Mesenchymal stem cell (in vitro differentiated cells and primary cell): ENCODE results near the gene LIN28B. TPM values are rescaled to one million over a fixed set of nuclear protein-coding genes. Genes with fewer than 3 reads are reported as not detected.

Experiments used
- DNase-seq: peaks from one replicate; pipeline ENCODE4 v3.0.0-alpha.2; 2013
- H2AFZ ChIP-seq: one replicate; pipeline ENCODE4 v1.6.1; 2013; ENCODE audit warnings: low read depth, mild to moderate bottlenecking, control low read depth, inconsistent platforms, low read length, moderate library complexity
- H2AK5ac ChIP-seq: 2 replicates; pipeline ENCODE4 v1.6.1; 2013; ENCODE audit warnings: low read length, moderate library complexity, mild to moderate bottlenecking, inconsistent platforms; ENCODE audit not compliant: severe bottlenecking
- H2BK120ac ChIP-seq: one replicate; pipeline ENCODE4 v1.6.1; 2013; ENCODE audit warnings: low read depth, mild to moderate bottlenecking, inconsistent platforms, low read length, moderate library complexity
- H2BK12ac ChIP-seq, 2 experiments: one replicate each; pipeline ENCODE4 v1.6.1; 2013; ENCODE audit warnings: inconsistent platforms in 2 of 2, low read length in 2 of 2, mild to moderate bottlenecking in 2 of 2, moderate library complexity in 2 of 2, control low read depth in 1 of 2
- H2BK15ac ChIP-seq: one replicate; pipeline ENCODE4 v1.6.1; 2013; ENCODE audit warnings: mild to moderate bottlenecking, low read depth, inconsistent platforms; ENCODE audit not compliant: poor library complexity, severe bottlenecking
- H2BK5ac ChIP-seq: 2 replicates; pipeline ENCODE4 v1.6.1; 2013; ENCODE audit warnings: low read depth, mild to moderate bottlenecking, low read length, control low read depth, inconsistent platforms; ENCODE audit not compliant: poor library complexity, severe bottlenecking
- H3K14ac ChIP-seq, 2 experiments: one replicate each; pipeline ENCODE4 v1.6.1; 2013; ENCODE audit warnings: inconsistent platforms in 2 of 2, low read length in 2 of 2, control low read depth in 1 of 2, mild to moderate bottlenecking in 1 of 2, moderate library complexity in 1 of 2
- H3K18ac ChIP-seq, 2 experiments: one replicate each; pipeline ENCODE4 v1.6.1; 2013; ENCODE audit warnings: inconsistent platforms in 2 of 2, low read length in 2 of 2, control low read depth in 1 of 2, low read depth in 1 of 2, mild to moderate bottlenecking in 1 of 2
- H3K23ac ChIP-seq, 2 experiments: one replicate each; pipeline ENCODE4 v1.6.1; 2013; ENCODE audit warnings: inconsistent platforms in 2 of 2, low read length in 2 of 2, mild to moderate bottlenecking in 2 of 2, moderate library complexity in 2 of 2, control low read depth in 1 of 2
- H3K27ac ChIP-seq: 2 replicates; pipeline ENCODE4 v1.5.1; 2013; ENCODE audit warnings: mild to moderate bottlenecking, moderate library complexity, low read length, control low read depth, inconsistent platforms; ENCODE audit not compliant: poor library complexity, severe bottlenecking
- H3K27me3 ChIP-seq, 2 experiments: 2 replicates each; pipeline versions ENCODE4 v1.6.1 to v1.7.0; 2013; ENCODE audit warnings: low read length in 2 of 2, mild to moderate bottlenecking in 2 of 2, moderate library complexity in 2 of 2, control low read depth in 1 of 2, inconsistent platforms in 1 of 2; ENCODE audit not compliant: control insufficient read depth in 1 of 2, insufficient read depth in 1 of 2
- H3K36me3 ChIP-seq, 2 experiments: 2 replicates each; pipeline versions ENCODE4 v1.6.1 to v1.7.0; 2013; ENCODE audit warnings: low read length in 2 of 2, control low read depth in 1 of 2, inconsistent platforms in 1 of 2, low read depth in 1 of 2, mild to moderate bottlenecking in 1 of 2; ENCODE audit not compliant: insufficient read depth in 2 of 2, control insufficient read depth in 1 of 2
- H3K4ac ChIP-seq, 2 experiments: one replicate each; pipeline ENCODE4 v1.6.1; 2013; ENCODE audit warnings: inconsistent platforms in 2 of 2, low read length in 2 of 2, mild to moderate bottlenecking in 2 of 2, moderate library complexity in 2 of 2, control low read depth in 1 of 2, low read depth in 1 of 2
- H3K4me1 ChIP-seq: 2 replicates; pipeline ENCODE4 v1.6.1; 2013; ENCODE audit warnings: low read depth, low read length, control low read depth; ENCODE audit not compliant: control insufficient read depth, insufficient read depth
- H3K4me2 ChIP-seq: 2 replicates; pipeline ENCODE4 v1.6.1; 2013; ENCODE audit warnings: low read length, mild to moderate bottlenecking, inconsistent platforms; ENCODE audit not compliant: poor library complexity, severe bottlenecking
- H3K4me3 ChIP-seq, 2 experiments: 2 replicates each; pipeline versions ENCODE4 v1.5.1 to v1.7.0; 2013; ENCODE audit warnings: low read length in 2 of 2, mild to moderate bottlenecking in 2 of 2, control low read depth in 1 of 2, low read depth in 1 of 2; ENCODE audit not compliant: insufficient read depth in 1 of 2
- H3K79me1 ChIP-seq: replicated peaks from 2 replicates; pipeline ENCODE4 v1.6.1; 2013; ENCODE audit warnings: mild to moderate bottlenecking, control low read depth, low read length, inconsistent platforms; ENCODE audit not compliant: poor library complexity, severe bottlenecking
- H3K9ac ChIP-seq: 2 replicates; pipeline ENCODE4 v1.7.0; 2013; ENCODE audit warnings: mild to moderate bottlenecking, low read length, moderate library complexity
- H3K9me3 ChIP-seq: 2 replicates; pipeline ENCODE4 v1.7.0; 2013; ENCODE audit warnings: mild to moderate bottlenecking, low read length; ENCODE audit not compliant: control insufficient read depth
- H4K8ac ChIP-seq: one replicate; pipeline ENCODE4 v1.6.1; 2013; ENCODE audit warnings: inconsistent platforms, mild to moderate bottlenecking, low read length, moderate library complexity
- H4K91ac ChIP-seq: one replicate; pipeline ENCODE4 v1.6.1; 2013; ENCODE audit warnings: mild to moderate bottlenecking, low read length, inconsistent platforms
- WGBS: methylation state at CpG from one replicate; pipeline ENCODE4 v1.1.7; 2013; ENCODE audit warnings: mixed read lengths; 5-methylcytosine and 5-hydroxymethylcytosine counted together
- polyA plus RNA-seq, 2 experiments: library from polyadenylated mRNA; stranded (reverse); fragments of 200-250 nt; gene quantifications; one replicate each; pipeline ENCODE4 v1.2.3, GENCODE V29; 2013

The LIN28B gene
- polyA plus RNA-seq (2013, experiment 1 of 2), result 7.0 TPM
- polyA plus RNA-seq (2013, experiment 2 of 2), result 7.0 TPM

DNA sequence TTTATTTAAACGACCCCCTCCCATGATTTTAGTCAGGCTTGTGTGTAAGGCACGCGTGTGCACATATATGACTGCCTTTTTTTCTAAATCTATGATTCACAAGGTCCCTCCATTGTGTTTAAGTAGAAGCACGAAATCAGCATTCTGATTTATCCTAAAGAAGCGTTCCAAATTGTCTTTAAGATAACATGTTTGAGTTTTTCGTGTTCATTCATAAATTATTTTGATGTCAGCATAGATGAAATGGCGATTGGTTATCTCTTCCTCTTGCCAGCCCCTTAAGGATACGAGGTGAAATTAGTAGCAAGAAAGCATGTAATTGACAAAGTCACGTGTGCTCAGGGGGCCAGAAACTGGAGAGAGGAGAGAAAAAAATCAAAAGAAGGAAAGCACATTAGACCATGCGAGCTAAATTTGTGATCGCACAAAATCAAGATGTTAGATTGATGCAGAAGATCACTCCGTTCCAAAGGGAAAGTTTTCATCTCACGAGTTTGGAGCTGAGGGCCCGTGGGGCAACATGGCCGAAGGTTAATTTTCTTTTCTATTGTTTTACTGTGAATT lies at the start of gene LIN28B:
TSS of gene LIN28B (plus strand) at position 377 of the 564 bp plus-strand sequence. CDS start at position 521, 144 bp downstream.
- H3K79me1 ChIP-seq, result no peaks in the 10 kb centered on the region
- 1% methylated on average over 11 of the region's 15 CpGs for WGBS

DNA sequence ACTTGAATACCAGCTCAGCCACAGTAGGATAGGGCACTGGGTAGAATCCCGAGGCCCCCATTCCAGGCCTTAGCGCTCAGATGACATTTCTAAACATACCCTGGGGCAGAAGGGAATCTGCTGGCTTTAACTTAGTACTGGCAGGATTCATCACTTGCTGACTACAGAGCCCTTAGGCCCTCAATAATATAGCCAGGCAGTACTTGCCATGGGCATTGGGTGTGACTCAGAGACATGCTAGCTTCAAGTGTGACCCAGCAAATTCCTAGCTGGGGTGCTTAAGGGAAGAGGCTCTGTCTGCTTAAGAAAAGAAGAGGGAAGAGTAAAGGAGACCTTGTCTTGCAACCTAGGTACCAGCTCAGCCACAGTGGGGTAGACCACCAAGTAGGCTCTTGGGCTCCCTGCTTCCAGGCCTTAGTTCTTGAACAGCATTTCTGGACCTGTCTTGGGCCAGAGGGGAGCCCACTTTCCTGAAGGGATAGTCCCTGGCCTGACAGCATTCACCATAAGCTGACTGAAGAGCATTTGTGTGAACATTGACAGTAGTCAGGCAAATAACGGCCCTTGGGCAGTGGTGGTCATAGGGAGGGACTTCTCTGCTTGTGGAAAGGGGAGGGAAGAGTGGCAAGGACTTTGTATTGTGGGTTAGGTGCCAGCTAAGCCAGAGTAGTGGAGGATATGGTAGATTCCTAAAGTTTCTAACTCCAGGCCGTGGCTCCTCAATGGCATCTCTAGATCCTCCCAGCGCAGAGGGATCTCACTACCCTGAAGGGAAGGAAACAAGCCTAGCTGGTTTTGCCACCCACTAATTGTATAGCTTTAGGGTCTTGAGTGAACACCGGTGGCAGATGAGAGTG lies 48.6 kb upstream of the LIN28B start:
- no peak overlapping the region for H2AFZ ChIP-seq
- no peak overlapping the region for H3K4ac ChIP-seq
- no peak overlapping the region for H3K4me2 ChIP-seq
- H3K9me3 ChIP-seq, result no peaks in the 10 kb centered on the region
- H3K27me3 ChIP-seq, result no peaks in the 10 kb centered on the region
- no peak overlapping the region for H3K27ac ChIP-seq
- H3K36me3 ChIP-seq, result no peaks in the 10 kb centered on the region
- no peak overlapping the region for H2BK120ac ChIP-seq
- no peaks in the 10 kb centered on the region for H3K79me1 ChIP-seq
- H3K4me1 ChIP-seq, result no peaks in the 10 kb centered on the region
- no peak overlapping the region for H3K23ac ChIP-seq
- no peak overlapping the region for H2BK5ac ChIP-seq
- H2BK15ac ChIP-seq, result no peak overlapping the region
- WGBS, result 97% methylated on average over 6 of the region's 6 CpGs
- no peak overlapping the region for H3K9ac ChIP-seq
- no peak overlapping the region for H4K91ac ChIP-seq
- no peak overlapping the region for H3K14ac ChIP-seq
- no peak overlapping the region for H4K8ac ChIP-seq
- no peak overlapping the region for H3K18ac ChIP-seq
- no peak overlapping the region for H2BK12ac ChIP-seq
- DNase-seq, result peak; percentile 18
- H3K4me3 ChIP-seq, result no peak overlapping the region
- H2AK5ac ChIP-seq, result no peak overlapping the region

More for the DNA sequence above, at the start of gene LIN28B:
- H4K91ac ChIP-seq, result no peak within 1 kb of the TSS
- H3K27me3 ChIP-seq, result peaks cover 19 to 76% of the 10 kb centered on the region in 2 experiments
- peak within 1 kb of the TSS; percentile 44 to 60 for H3K4me3 ChIP-seq
- no peak within 1 kb of the TSS for H2AFZ ChIP-seq
- no peak within 1 kb of the TSS for H3K9ac ChIP-seq
- peak within 1 kb of the TSS; percentile 48 to 75 for H3K18ac ChIP-seq
- H3K4ac ChIP-seq, result peak within 1 kb of the TSS; percentile 30 to 79
- H2BK12ac ChIP-seq, result no peak within 1 kb of the TSS
- peak within 1 kb of the TSS; percentile 24 for H4K8ac ChIP-seq
- H3K4me2 ChIP-seq, result peak within 1 kb of the TSS; percentile 87
- no peak within 1 kb of the TSS for H2BK15ac ChIP-seq
- H2BK5ac ChIP-seq, result no peak within 1 kb of the TSS
- H3K4me1 ChIP-seq, result peaks cover 5% of the 10 kb centered on the region
- no peak within 1 kb of the TSS for H2BK120ac ChIP-seq
- no peak within 1 kb of the TSS for H3K14ac ChIP-seq
- peaks cover 4% of the 10 kb centered on the region for H3K9me3 ChIP-seq
- peak within 1 kb of the TSS; percentile 68 for H3K27ac ChIP-seq
- H2AK5ac ChIP-seq, result no peak within 1 kb of the TSS
- DNase-seq, result peak; percentile 76
- no peak within 1 kb of the TSS for H3K23ac ChIP-seq
- no peaks in the 10 kb centered on the region for H3K36me3 ChIP-seq

DNA sequence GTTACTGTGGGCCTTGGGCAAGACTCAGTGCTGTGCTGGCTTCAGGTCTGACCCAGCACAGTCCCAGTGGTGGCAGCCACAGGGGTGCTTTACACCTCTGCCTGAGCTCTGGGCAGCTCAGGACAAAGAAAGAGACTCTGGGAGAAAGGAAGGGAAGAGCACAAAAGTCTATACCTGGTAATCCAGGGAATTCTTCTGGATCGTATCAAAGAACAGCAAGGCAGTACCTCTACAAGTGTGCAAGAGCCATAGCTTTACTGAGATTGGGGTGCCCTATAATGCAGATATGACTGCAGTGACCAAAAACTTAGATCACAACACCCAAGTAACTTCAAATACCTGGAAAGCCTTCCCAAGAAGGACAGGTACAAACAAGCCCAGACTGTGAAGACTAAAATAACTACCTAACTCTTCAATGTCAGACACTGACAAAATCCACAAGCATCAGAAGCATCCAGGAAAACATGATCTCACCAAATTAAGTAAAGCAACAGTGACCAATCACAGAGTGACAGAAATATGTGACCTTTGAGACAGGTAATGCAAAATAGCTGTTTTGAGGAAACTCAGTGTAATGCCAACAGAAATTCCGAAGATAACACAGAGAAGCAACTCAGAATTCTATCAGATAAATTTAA lies 47.9 kb upstream of the LIN28B start:
- H2AK5ac ChIP-seq, result no peak overlapping the region
- H3K23ac ChIP-seq, result no peak overlapping the region
- H2BK15ac ChIP-seq, result no peak overlapping the region
- H3K4me3 ChIP-seq, result no peak overlapping the region
- no peaks in the 10 kb centered on the region for H3K36me3 ChIP-seq
- 100% methylated on average over 1 of the region's 2 CpGs for WGBS
- H3K4me1 ChIP-seq, result no peaks in the 10 kb centered on the region
- H4K91ac ChIP-seq, result no peak overlapping the region
- H3K4ac ChIP-seq, result no peak overlapping the region
- H4K8ac ChIP-seq, result no peak overlapping the region
- no peak overlapping the region for H2AFZ ChIP-seq
- H3K27me3 ChIP-seq, result no peaks in the 10 kb centered on the region
- H2BK5ac ChIP-seq, result no peak overlapping the region
- no peak overlapping the region for H3K4me2 ChIP-seq
- no peak overlapping the region for H3K18ac ChIP-seq
- H3K14ac ChIP-seq, result no peak overlapping the region
- no peaks in the 10 kb centered on the region for H3K9me3 ChIP-seq
- DNase-seq, result no peak
- H3K79me1 ChIP-seq, result no peaks in the 10 kb centered on the region
- H2BK12ac ChIP-seq, result no peak overlapping the region
- H2BK120ac ChIP-seq, result no peak overlapping the region
- H3K9ac ChIP-seq, result no peak overlapping the region
- H3K27ac ChIP-seq, result no peak overlapping the region

GRCh38 chr6:104921896-104922295 lies 35.0 kb upstream of the LIN28B start:
- WGBS, result 88% methylated on average over 1 of the region's 1 CpG
- Histone ChIP-seq H3K18ac (no peak overlapping the region), H2AK5ac (no peak overlapping the region), H2BK15ac (no peak overlapping the region), H3K4me1 (no peaks in the 10 kb centered on the region), H3K36me3 (no peaks in the 10 kb centered on the region), H3K9me3 (no peaks in the 10 kb centered on the region), H3K4me2 (no peak overlapping the region), H3K27ac (no peak overlapping the region), H2BK5ac (no peak overlapping the region), H4K8ac (no peak overlapping the region), H3K14ac (no peak overlapping the region), H3K9ac (no peak overlapping the region), H2BK12ac (no peak overlapping the region), H3K4ac (no peak overlapping the region), H2BK120ac (no peak overlapping the region), H3K23ac (no peak overlapping the region), H2AFZ (no peak overlapping the region), H3K27me3 (peaks cover 12 to 14% of the 10 kb centered on the region in 2 experiments), H4K91ac (no peak overlapping the region), H3K79me1 (no peaks in the 10 kb centered on the region), H3K4me3 (no peak overlapping the region)
- no peak for DNase-seq
